Ectodermal cell (in vitro differentiated cells): Measurements from ENCODE around the gene CLEC4G.

ENCODE experiments used
- H3K27ac ChIP-seq: 2 replicates; pipeline ENCODE4 v1.7.0; 2013; ENCODE audit warnings: mild to moderate bottlenecking, low read depth, low read length; ENCODE audit not compliant: insufficient read depth, poor library complexity, severe bottlenecking
- H3K27me3 ChIP-seq: 2 replicates; pipeline ENCODE4 v1.7.0; 2013; ENCODE audit warnings: mild to moderate bottlenecking, low read length; ENCODE audit not compliant: insufficient read depth, control insufficient read depth, poor library complexity, severe bottlenecking
- H3K36me3 ChIP-seq: one replicate; pipeline ENCODE4 v1.7.0; 2013; ENCODE audit warnings: low read length; ENCODE audit not compliant: control insufficient read depth, insufficient read depth
- H3K4me1 ChIP-seq: one replicate; pipeline ENCODE4 v1.7.0; 2013; ENCODE audit warnings: low read length; ENCODE audit not compliant: control insufficient read depth, insufficient read depth
- H3K4me3 ChIP-seq: 2 replicates; pipeline ENCODE4 v1.7.0; 2013; ENCODE audit warnings: low read depth, low read length, control low read depth; ENCODE audit not compliant: insufficient read depth
- H3K9me3 ChIP-seq: 2 replicates; pipeline ENCODE4 v1.7.0; 2013; ENCODE audit warnings: mild to moderate bottlenecking, low read length, moderate library complexity; ENCODE audit not compliant: control insufficient read depth
- WGBS, 2 experiments: methylation state at CpG; one replicate each; pipeline ENCODE4 v1.1.7; 2013; ENCODE audit warnings: missing lambda C conversion rate in 2 of 2; 5-methylcytosine and 5-hydroxymethylcytosine counted together

The CLEC4G gene

GRCh38 chr19:7709932-7710460 lies 21.9 kb downstream of the CLEC4G start:
- 81 to 87% methylated on average over 10 of the region's 10 CpGs for WGBS, 2 experiments

GRCh38 chr19:7706955-7707456 lies 24.9 kb downstream of the CLEC4G start:
- Histone ChIP-seq H3K36me3 (no peaks in the 10 kb centered on the region), H3K9me3 (no peaks in the 10 kb centered on the region), H3K27ac (no peak overlapping the region), H3K4me1 (no peaks in the 10 kb centered on the region), H3K27me3 (no peaks in the 10 kb centered on the region), H3K4me3 (no peak overlapping the region)
- 81 to 84% methylated on average over 8 of the region's 8 CpGs for WGBS, 2 experiments

More at GRCh38 chr19:7709932-7710460, 21.9 kb downstream of the CLEC4G start:
- H3K27me3 ChIP-seq, result no peaks in the 10 kb centered on the region
- H3K9me3 ChIP-seq, result no peaks in the 10 kb centered on the region
- H3K27ac ChIP-seq, result no peak overlapping the region
- H3K4me3 ChIP-seq, result no peak overlapping the region
- no peaks in the 10 kb centered on the region for H3K36me3 ChIP-seq
- H3K4me1 ChIP-seq, result no peaks in the 10 kb centered on the region

- H3K4me3 ChIP-seq, result no peak overlapping the region
- 88% methylated on average over 14 of the region's 14 CpGs for WGBS, 2 experiments
- H3K27ac ChIP-seq, result no peak overlapping the region
- no peaks in the 10 kb centered on the region for H3K36me3 ChIP-seq
- H3K9me3 ChIP-seq, result no peaks in the 10 kb centered on the region
- H3K27me3 ChIP-seq, result no peaks in the 10 kb centered on the region
- H3K4me1 ChIP-seq, result no peaks in the 10 kb centered on the region
Measured at GRCh38 chr19:7706188-7706954, 25.5 kb downstream of the CLEC4G start.

- no peaks in the 10 kb centered on the region for H3K9me3 ChIP-seq
- H3K4me3 ChIP-seq, result no peak overlapping the region
- WGBS, 2 experiments, result 87% methylated on average over 24 of the region's 24 CpGs
- H3K27me3 ChIP-seq, result no peaks in the 10 kb centered on the region
- no peaks in the 10 kb centered on the region for H3K36me3 ChIP-seq
- H3K27ac ChIP-seq, result no peak overlapping the region
- no peaks in the 10 kb centered on the region for H3K4me1 ChIP-seq
Measured at GRCh38 chr19:7705387-7706187, 26.3 kb downstream of the CLEC4G start.

- Histone ChIP-seq H3K9me3 (no peaks in the 10 kb centered on the region), H3K4me1 (no peaks in the 10 kb centered on the region), H3K36me3 (no peaks in the 10 kb centered on the region), H3K27me3 (no peaks in the 10 kb centered on the region), H3K4me3 (no peak overlapping the region), H3K27ac (no peak overlapping the region)
- 84 to 85% methylated on average over 6 of the region's 6 CpGs for WGBS, 2 experiments
Measured at GRCh38 chr19:7704280-7705060, 27.4 kb downstream of the CLEC4G start.

GRCh38 chr19:7703332-7703731 lies 28.6 kb downstream of the CLEC4G start:
- Histone ChIP-seq H3K4me1 (no peaks in the 10 kb centered on the region), H3K9me3 (no peaks in the 10 kb centered on the region), H3K36me3 (no peaks in the 10 kb centered on the region), H3K4me3 (no peak overlapping the region), H3K27me3 (peaks cover 4% of the 10 kb centered on the region), H3K27ac (no peak overlapping the region)
- WGBS, 2 experiments, result 78 to 80% methylated on average over 8 of the region's 8 CpGs

- WGBS, 2 experiments, result 70 to 71% methylated on average over 19 to 20 of the region's 20 CpGs
- no peak within 1 kb of the TSS for H3K27ac ChIP-seq
- H3K9me3 ChIP-seq, result no peaks in the 10 kb centered on the region
- H3K36me3 ChIP-seq, result no peaks in the 10 kb centered on the region
- H3K4me1 ChIP-seq, result no peaks in the 10 kb centered on the region
- peaks cover 9% of the 10 kb centered on the region for H3K27me3 ChIP-seq
- H3K4me3 ChIP-seq, result no peak within 1 kb of the TSS
Measured at GRCh38 chr19:7701654-7702457, 30.1 kb downstream of the CLEC4G start, which contains the start of gene FCER2. Gene FCER2, minus strand, starts transcription at chr19:7702131. Its CDS starts 2,371 bp downstream, at chr19:7699760.

GRCh38 chr19:7701049-7701653 lies 30.8 kb downstream of the CLEC4G start:
- H3K9me3 ChIP-seq, result no peaks in the 10 kb centered on the region
- no peak overlapping the region for H3K4me3 ChIP-seq
- H3K36me3 ChIP-seq, result no peaks in the 10 kb centered on the region
- 88 to 90% methylated on average over 12 of the region's 12 CpGs for WGBS, 2 experiments
- no peak overlapping the region for H3K27ac ChIP-seq
- H3K27me3 ChIP-seq, result peaks cover 9% of the 10 kb centered on the region
- H3K4me1 ChIP-seq, result no peaks in the 10 kb centered on the region
